CD14-positive monocyte (primary cell): ENCODE results near the gene NDUFS4. TPM values are rescaled to one million over a fixed set of nuclear protein-coding genes. Genes with fewer than 3 reads are reported as not detected.

Experiments used
- DNase-seq, 3 donors: peaks; one replicate each; pipeline ENCODE4 v3.0.0-alpha.2; 2011 to 2022
- H2AFZ ChIP-seq: 2 replicates; pipeline ENCODE4 v1.6.0; 2012; ENCODE audit warnings: mild to moderate bottlenecking, low read depth, low read length, inconsistent platforms; ENCODE audit not compliant: insufficient read depth, poor library complexity, severe bottlenecking
- H3K27ac ChIP-seq, 2 donors: 1 replicate in 1 of 2; 2 replicates in 1 of 2; pipeline ENCODE4 v1.5.1; 2012 to 2013; ENCODE audit warnings: low read length in 2 of 2, control low read depth in 1 of 2, inconsistent platforms in 1 of 2, low read depth in 1 of 2, mild to moderate bottlenecking in 1 of 2
- H3K27me3 ChIP-seq, 2 donors: one replicate each; pipeline versions ENCODE4 v1.6.0 to v1.6.1; 2011 to 2013; ENCODE audit warnings: low read length in 2 of 2; ENCODE audit not compliant: control insufficient read depth in 2 of 2, insufficient read depth in 2 of 2
- H3K36me3 ChIP-seq, 2 donors: replicated peaks in 1 of 2; 1 replicate in 1 of 2; 2 replicates in 1 of 2; pipeline versions ENCODE4 v1.5.1 to v1.6.1; 2012 to 2013; ENCODE audit warnings: low read length in 2 of 2, control low read depth in 1 of 2, inconsistent platforms in 1 of 2, mild to moderate bottlenecking in 1 of 2; ENCODE audit not compliant: insufficient read depth in 2 of 2, control insufficient read depth in 1 of 2
- H3K4me1 ChIP-seq, 2 donors: 1 replicate in 1 of 2; 2 replicates in 1 of 2; pipeline versions ENCODE4 v1.5.1 to v1.6.1; 2012 to 2013; ENCODE audit warnings: low read length in 2 of 2, control low read depth in 1 of 2, inconsistent platforms in 1 of 2, mild to moderate bottlenecking in 1 of 2, moderate library complexity in 1 of 2; ENCODE audit not compliant: insufficient read depth in 2 of 2, control insufficient read depth in 1 of 2
- H3K4me2 ChIP-seq: replicated peaks from 2 replicates; pipeline ENCODE3; 2012; ENCODE audit warnings: low read length, moderate library complexity, mild to moderate bottlenecking; ENCODE audit not compliant: poor library complexity, severe bottlenecking; ENCODE audit errors: extremely low read depth
- H3K4me3 ChIP-seq, 3 experiments: fragments of 200-600 bp in 1 of 3; sonication (generic) in 1 of 3; replicated peaks in 1 of 3; 1 replicate in 2 of 3; 2 replicates in 1 of 3; pipeline ENCODE4 v1.5.1; 2011 to 2013; ENCODE audit warnings: low read length in 3 of 3, mild to moderate bottlenecking in 3 of 3, control low read depth in 2 of 3, low read depth in 2 of 3, inconsistent platforms in 1 of 3, moderate library complexity in 1 of 3
- H3K79me2 ChIP-seq: 2 replicates; pipeline ENCODE4 v1.6.0; 2012; ENCODE audit warnings: mild to moderate bottlenecking, control low read depth, inconsistent platforms, low read length, moderate library complexity; ENCODE audit not compliant: insufficient read depth
- H3K9ac ChIP-seq: 2 replicates; pipeline ENCODE4 v1.6.0; 2017; ENCODE audit warnings: low read length, mild to moderate bottlenecking; ENCODE audit not compliant: insufficient read depth, poor library complexity, severe bottlenecking
- H3K9me3 ChIP-seq, 2 donors: replicated peaks in 1 of 2; 1 replicate in 1 of 2; 2 replicates in 1 of 2; pipeline versions ENCODE4 v1.5.1 to v1.6.1; 2012 to 2013; ENCODE audit warnings: low read length in 2 of 2, control low read depth in 1 of 2; ENCODE audit not compliant: control insufficient read depth in 1 of 2, insufficient read depth in 1 of 2
- H4K20me1 ChIP-seq: 2 replicates; pipeline ENCODE4 v1.6.0; 2012; ENCODE audit warnings: mild to moderate bottlenecking, low read length, control low read depth, moderate library complexity; ENCODE audit not compliant: insufficient read depth
- H3K27ac Mint-ChIP-seq, 7 donors: one replicate each; pipeline ENCODE4 v1.8.0; 2020; ENCODE audit warnings: mild to moderate bottlenecking in 7 of 7, mixed read lengths in 7 of 7, moderate library complexity in 6 of 7, inconsistent platforms in 2 of 7
- H3K27me3 Mint-ChIP-seq, 3 donors: one replicate each; pipeline ENCODE4 v1.8.0; 2021 to 2022; ENCODE audit warnings: low read depth in 3 of 3, mild to moderate bottlenecking in 3 of 3, mixed read lengths in 3 of 3, moderate library complexity in 3 of 3, inconsistent platforms in 1 of 3
- H3K36me3 Mint-ChIP-seq, 2 donors: one replicate each; pipeline ENCODE4 v1.8.0; 2020; ENCODE audit warnings: mixed read lengths in 2 of 2, inconsistent platforms in 1 of 2, mild to moderate bottlenecking in 1 of 2
- H3K4me1 Mint-ChIP-seq: one replicate; pipeline ENCODE4 v1.8.0; 2020; ENCODE audit warnings: mild to moderate bottlenecking, mixed read lengths
- H3K4me3 Mint-ChIP-seq, 2 donors: one replicate each; pipeline ENCODE4 v1.8.0; 2020; ENCODE audit warnings: mild to moderate bottlenecking in 2 of 2, mixed read lengths in 2 of 2, moderate library complexity in 1 of 2
- H3K9me3 Mint-ChIP-seq, 7 donors: one replicate each; pipeline ENCODE4 v1.8.0; 2020 to 2022; ENCODE audit warnings: mixed read lengths in 7 of 7, mild to moderate bottlenecking in 6 of 7, moderate library complexity in 6 of 7, inconsistent platforms in 2 of 7
- WGBS: methylation state at CpG from one replicate; pipeline ENCODE4 v1.1.5; 2013; ENCODE audit warnings: missing lambda C conversion rate; ENCODE audit not compliant: insufficient coverage; 5-methylcytosine and 5-hydroxymethylcytosine counted together
- intact Hi-C, 2 donors: fragments of 100-400 bp; cut with micrococcal nuclease; formaldehyde crosslinking; loops; one replicate each; pipeline versions ENCODE4 v1.15.0 to v1.15.1; 2023
- polyA plus RNA-seq, 3 donors: library from polyadenylated mRNA; depleted of rRNA in 1 of 3; unstranded in 2 of 3; stranded (reverse) in 1 of 3; fragments of 300-500 nt in 2 of 3; fragments of >200 nt in 1 of 3; fragmentation: Illumina TruSeq in 2 of 3; gene quantifications; 1 replicate in 2 of 3; 2 replicates in 1 of 3; pipeline ENCODE4 v1.2.3, GENCODE V29; 2012 to 2021
- TF ChIP-seq, protein P1 (sequence below): fragments of 200-600 bp; IDR thresholded peaks from one replicate; pipeline ENCODE4 v1.8.0; 2022; ENCODE audit warnings: antibody characterized with exemption, mild to moderate bottlenecking

The NDUFS4 gene
- polyA plus RNA-seq, 3 donors, result 42.5 to 118 (median 111) TPM

DNA sequence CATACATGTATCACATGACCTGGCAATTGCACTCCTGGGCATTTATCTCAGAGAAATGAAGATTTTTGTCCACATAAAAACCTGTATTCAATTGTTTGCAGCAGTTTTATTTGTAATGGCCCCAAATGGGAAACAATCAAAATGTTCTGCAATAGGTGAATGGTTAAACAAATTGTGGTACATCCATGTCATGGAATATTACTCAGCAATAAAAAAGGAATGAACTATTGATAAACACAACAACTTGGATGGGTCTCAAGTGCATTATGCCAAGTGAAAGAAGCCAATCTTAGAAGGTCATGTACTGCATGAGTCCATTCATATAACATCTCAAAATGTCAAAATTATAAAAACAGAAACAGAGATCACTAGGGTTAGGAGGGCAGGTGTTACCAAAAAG lies 1.5 kb upstream of the NDUFS4 start:
- H3K27ac Mint-ChIP-seq, result peak overlapping the region in 1 of 7 donors; percentile 49

GRCh38 chr5:53560028-53560427 lies 411 bp upstream of the NDUFS4 start:
- Histone ChIP-seq H3K27me3 (peaks cover under 1 to 3% of the 10 kb centered on the region in 2 donors), H3K9me3 (no peaks in the 10 kb centered on the region), H3K27ac (peak overlapping the region in 1 of 2 donors; percentile 92), H4K20me1 (peaks cover 7% of the 10 kb centered on the region), H3K4me3 (peak overlapping the region; percentile 71 to 90 (median 88)), H3K79me2 (peaks cover 48% of the 10 kb centered on the region), H3K9ac (peak overlapping the region; percentile 91), H3K4me1 (peaks cover 12 to 15% of the 10 kb centered on the region in 2 donors), H3K36me3 (no peaks in the 10 kb centered on the region), H2AFZ (peak overlapping the region; percentile 95), H3K4me2 (peak overlapping the region; percentile 76)
- DNase-seq, result no peak
- H3K4me3 Mint-ChIP-seq, result peak overlapping the region; percentile 99 to 100
- peaks cover 0 to 8% (median 4%) of the 10 kb centered on the region in 7 donors for H3K9me3 Mint-ChIP-seq
- H3K27ac Mint-ChIP-seq, result peak overlapping the region in 2 of 7 donors; percentile 98 to 99
- peaks cover 0 to 8% of the 10 kb centered on the region in 2 donors for H3K36me3 Mint-ChIP-seq
- intact Hi-C loops, result loop anchor here in 1 of 2 donors (2.0 kb wide), 1 partner anchor 77 kb away; no protein-coding TSS in a partner anchor
- H3K27me3 Mint-ChIP-seq, result peaks cover 4% of the 10 kb centered on the region in 3 donors
- WGBS, result 61% methylated on average over 3 of the region's 5 CpGs
- TF ChIP-seq, protein P1, sequence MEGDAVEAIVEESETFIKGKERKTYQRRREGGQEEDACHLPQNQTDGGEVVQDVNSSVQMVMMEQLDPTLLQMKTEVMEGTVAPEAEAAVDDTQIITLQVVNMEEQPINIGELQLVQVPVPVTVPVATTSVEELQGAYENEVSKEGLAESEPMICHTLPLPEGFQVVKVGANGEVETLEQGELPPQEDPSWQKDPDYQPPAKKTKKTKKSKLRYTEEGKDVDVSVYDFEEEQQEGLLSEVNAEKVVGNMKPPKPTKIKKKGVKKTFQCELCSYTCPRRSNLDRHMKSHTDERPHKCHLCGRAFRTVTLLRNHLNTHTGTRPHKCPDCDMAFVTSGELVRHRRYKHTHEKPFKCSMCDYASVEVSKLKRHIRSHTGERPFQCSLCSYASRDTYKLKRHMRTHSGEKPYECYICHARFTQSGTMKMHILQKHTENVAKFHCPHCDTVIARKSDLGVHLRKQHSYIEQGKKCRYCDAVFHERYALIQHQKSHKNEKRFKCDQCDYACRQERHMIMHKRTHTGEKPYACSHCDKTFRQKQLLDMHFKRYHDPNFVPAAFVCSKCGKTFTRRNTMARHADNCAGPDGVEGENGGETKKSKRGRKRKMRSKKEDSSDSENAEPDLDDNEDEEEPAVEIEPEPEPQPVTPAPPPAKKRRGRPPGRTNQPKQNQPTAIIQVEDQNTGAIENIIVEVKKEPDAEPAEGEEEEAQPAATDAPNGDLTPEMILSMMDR, result no peak
- peaks cover 24% of the 10 kb centered on the region for H3K4me1 Mint-ChIP-seq

More for the DNA sequence above, 1.5 kb upstream of the NDUFS4 start:
- Histone ChIP-seq H3K36me3 (no peaks in the 10 kb centered on the region), H2AFZ (no peak overlapping the region), H3K79me2 (peaks cover 38% of the 10 kb centered on the region), H4K20me1 (no peaks in the 10 kb centered on the region), H3K4me1 (peaks cover 12 to 15% of the 10 kb centered on the region in 2 donors), H3K9ac (no peak overlapping the region), H3K4me2 (no peak overlapping the region), H3K4me3 (no peak overlapping the region), H3K27ac (no peak overlapping the region), H3K9me3 (no peaks in the 10 kb centered on the region), H3K27me3 (peaks cover 2 to 8% of the 10 kb centered on the region in 2 donors)
- TF ChIP-seq, protein P1, result no peak
- Mint-ChIP-seq H3K4me1 (peaks cover 19% of the 10 kb centered on the region), H3K4me3 (no peak overlapping the region), H3K9me3 (peaks cover 0 to 8% (median 4%) of the 10 kb centered on the region in 7 donors), H3K27me3 (peaks cover 5 to 12% (median 8%) of the 10 kb centered on the region in 3 donors), H3K36me3 (peaks cover 0 to 5% of the 10 kb centered on the region in 2 donors)
- DNase-seq, result no peak
- intact Hi-C loops, result no loop called here
